Activated effector memory CD4-positive, alpha-beta T cell treated with anti-CD3 and anti-CD28 coated beads, Interleukin-2, amount 50 U/mL, for 16 hours (primary cell): ENCODE measurements around the gene SSPN.

ENCODE experiments used
- DNase-seq: peaks from one replicate; pipeline ENCODE4 v3.0.0-alpha.2; 2020

Gene SSPN

DNA sequence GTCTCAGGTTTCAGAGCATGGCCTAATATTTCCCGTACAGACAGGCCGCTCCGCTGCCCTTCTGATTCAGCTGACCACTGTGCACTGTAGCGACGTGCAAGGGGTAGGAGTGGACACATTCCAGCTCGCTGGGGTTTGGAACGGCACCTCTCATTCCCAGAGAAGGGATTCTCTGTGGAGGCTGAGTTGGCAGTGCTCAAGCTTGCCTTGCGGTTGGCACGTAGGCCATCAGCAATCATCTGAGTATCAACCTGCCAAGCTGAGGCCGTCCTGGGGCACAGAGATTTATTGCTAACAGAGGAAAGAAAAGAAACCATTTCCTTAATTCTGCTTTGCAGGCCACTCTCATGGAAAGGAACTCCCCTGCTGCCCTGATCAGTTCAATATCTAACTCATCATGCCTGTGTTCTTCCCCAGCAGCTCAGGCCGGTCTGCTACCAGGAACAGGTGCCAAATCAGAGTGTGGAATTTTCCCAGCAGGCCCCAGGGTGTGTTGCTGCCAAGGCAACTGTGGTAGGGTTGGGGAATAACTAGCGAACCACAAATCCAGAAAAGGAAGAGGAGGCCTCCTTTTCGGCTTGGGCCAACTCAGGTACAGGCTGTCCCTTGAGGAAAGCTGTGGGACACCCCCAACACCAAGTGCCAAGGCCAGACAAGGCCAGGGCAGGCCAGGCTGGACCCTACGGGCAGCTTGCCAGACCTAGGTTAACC lies 92.5 kb downstream of the SSPN start:
- DNase-seq: no peak

DNA sequence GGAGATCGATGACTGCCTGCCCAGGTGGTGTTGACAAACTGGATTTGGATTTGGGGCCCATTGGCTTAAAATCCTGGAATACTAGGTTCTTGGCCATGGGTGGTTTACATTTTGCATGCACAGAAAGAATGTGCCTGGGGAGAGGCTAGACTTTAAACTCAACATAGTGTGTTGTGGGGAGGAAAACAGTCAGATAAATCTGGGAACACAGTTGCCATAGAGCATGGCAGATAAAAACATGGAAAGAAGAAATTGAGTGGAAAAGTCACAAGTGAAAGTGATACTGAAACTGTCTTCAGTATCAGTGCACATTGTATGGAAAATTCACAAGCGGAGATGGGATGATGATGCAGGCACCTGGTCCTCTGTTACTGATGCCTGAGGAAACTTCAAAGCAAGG lies 95.2 kb downstream of the SSPN start:
- DNase-seq: no peak

DNA sequence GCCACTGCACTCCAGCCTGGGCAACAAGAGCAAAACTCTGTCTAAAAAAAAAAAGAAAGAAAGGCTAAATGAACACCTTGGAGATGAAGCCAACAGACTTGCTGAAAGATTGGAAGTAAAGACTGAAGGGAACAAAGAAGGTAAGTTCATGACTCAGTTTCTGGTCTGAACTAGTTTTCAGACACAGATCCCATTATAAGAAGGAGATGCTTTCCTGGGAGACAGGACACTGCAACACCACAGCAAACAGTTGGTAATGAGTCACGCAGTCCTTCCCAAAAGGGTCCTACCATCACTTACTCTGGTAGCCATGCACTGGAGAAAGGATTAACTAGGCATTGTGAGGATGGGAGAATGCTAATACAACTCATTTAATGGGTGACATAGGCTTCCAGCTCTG lies 97.2 kb downstream of the SSPN start:
- no peak for DNase-seq

DNA sequence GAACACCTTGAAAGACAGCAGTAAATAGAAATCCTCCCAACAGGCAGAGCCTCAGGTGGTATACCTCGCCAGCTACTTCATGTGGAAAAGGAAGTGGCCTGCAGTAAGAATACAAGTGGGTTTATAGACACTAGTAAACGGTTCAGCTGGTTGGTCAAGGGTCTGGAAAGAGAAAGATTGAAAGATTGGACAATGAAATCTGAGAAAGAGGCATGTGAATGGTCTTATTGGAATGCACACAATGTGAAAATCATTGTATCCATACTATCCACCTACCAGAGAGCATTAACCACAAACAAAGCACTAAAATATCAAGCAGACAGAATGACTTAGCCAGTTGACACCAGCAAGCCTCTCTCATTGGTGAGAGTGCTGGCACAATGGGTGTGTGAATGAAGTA lies 98.2 kb downstream of the SSPN start:
- no peak for DNase-seq

DNA sequence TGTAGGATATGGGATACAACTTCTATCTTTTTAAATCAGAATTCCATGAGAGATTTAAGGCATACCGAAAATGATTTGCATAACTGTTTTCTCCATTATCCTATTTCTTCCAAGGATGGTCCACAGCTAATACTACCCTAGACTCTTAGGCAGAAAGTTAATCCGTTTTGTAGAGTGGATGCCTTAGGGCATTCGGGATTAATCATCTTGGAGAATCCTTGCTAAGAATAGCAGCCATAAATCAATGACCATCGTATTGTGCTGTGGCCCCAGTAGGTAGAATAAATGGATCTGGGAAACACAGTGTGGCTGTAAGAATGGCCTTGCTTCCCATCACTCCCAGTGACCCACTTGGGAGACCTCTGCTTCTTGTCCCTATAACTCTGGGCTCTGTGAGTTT lies 99.6 kb downstream of the SSPN start:
- no peak for DNase-seq

DNA sequence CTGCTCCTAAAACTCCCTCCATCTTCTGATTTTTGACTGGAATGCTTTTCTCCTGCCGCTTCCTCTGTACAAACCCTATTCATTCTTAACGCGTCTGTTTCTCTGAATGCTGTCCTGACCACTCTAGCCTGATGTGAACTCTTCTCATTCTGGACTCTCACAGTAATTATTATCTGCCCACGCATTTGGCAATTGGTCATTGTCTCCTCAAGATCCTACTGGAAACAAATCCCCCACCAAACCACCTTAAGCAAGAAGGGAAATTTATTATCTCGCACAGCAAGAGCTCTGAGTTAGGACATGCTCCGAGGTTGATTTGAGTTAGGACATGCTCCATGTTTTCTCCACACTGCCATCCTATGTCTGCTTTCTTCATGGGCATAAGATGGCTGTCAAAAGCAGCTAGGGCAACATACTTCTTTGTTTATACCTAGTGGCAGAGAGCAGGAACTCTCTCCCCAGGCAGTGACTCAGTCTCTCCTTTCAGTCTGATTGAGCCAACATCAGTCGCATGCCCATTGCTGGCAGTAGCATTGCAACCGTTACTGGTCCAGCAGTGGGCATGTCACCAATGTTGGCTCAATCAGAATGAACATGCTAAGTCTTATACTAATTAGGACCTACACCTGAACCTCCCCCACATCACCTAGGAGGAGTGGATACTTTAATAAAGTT lies 102.2 kb downstream of the SSPN start:
- no peak for DNase-seq

DNA sequence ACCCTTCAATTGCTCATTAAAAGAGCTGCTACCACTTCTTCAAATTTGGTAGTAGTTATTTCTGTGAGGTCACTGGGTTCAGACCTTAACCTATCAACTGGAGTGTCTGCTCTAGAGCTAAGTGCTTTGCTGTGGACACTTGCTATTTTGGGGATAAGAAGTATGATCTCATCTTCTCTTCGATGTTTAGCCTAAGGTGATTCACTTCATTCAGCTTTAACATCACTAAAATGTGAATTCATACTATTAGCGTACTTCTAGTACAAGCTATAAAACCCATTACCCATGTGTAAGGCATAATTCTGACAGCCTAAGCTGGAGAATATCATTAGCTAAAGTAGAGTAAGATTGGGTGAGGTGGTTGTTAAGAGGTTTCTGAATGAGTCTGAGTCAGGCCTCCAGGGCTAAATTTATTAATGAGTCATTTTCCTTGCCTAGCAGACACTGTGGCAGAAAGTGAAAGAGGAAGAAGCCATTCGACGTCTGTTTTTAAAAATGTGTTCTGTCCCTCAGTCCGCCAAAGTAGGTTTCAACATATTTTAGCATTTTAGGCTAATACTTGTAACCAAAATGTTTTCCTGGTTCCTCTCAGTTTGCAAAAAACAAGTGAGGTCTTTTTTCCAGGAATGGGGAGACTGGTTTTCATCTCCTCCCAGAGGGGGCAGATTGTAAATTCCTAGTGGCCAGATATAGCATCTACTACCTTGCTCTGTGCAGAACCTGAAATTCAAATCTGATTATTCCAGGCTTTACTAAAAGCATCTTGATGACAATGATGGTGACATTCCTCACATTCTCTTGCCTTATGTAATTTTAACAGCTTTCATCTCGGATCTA lies 103.6 kb downstream of the SSPN start:
- DNase-seq: no peak

DNA sequence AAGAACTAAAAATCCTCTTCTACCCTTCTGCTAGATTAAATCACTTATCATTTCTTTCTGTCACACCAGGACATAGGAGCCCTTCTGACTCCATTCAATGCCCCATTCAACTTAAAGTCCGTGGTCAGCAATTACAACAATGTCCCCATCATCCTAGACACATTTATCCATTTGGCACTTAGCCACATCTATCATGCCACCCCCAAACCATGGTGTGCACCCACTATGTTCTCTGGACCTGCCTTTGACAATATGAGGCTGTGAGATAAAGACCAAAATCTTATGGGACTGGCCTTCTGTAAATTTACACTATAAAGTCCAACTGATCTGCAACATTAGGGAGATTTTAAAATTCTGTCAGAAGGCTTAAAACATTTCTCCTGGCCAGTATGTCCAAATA lies 104.4 kb downstream of the SSPN start:
- DNase-seq: no peak
